ENCODE data around the gene SPPL2B.

DNA sequence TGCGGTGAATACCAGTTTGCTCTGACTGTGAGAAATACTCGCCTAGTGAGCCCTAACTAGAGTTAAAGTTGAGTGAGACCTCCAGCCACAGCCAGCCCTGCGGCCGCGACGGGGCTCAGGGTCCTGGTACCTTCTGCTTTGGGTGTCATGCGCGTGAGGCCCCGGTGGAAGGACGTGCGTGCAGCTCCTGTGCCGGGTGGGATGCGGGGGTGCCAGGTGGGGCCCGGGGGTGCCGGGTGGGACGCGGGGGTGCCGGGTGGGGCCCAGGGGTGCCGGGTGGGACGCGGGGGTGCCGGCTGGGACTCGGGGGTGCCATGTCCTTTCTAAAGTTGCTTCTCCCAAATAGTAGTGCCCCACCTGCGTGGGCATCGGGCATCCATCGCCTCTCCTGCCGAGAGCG lies 23.1 kb downstream of the SPPL2B start:
- TF ChIP-seq, protein P1, sequence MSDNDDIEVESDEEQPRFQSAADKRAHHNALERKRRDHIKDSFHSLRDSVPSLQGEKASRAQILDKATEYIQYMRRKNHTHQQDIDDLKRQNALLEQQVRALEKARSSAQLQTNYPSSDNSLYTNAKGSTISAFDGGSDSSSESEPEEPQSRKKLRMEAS (IDR thresholded peaks at IDR 0.05; ENCODE audit: low read depth) = no peak
- TF ChIP-seq POLR2AphosphoS5 (IDR thresholded peaks at IDR 0.05; ENCODE audit: low read depth, low read length) (no peak), TCF12 (IDR thresholded peaks at IDR 0.05) (no peak), TEAD4 (IDR thresholded peaks at IDR 0.05; ENCODE audit: borderline replicate concordance, insufficient read depth) (no peak)
- TF ChIP-seq, protein P2, sequence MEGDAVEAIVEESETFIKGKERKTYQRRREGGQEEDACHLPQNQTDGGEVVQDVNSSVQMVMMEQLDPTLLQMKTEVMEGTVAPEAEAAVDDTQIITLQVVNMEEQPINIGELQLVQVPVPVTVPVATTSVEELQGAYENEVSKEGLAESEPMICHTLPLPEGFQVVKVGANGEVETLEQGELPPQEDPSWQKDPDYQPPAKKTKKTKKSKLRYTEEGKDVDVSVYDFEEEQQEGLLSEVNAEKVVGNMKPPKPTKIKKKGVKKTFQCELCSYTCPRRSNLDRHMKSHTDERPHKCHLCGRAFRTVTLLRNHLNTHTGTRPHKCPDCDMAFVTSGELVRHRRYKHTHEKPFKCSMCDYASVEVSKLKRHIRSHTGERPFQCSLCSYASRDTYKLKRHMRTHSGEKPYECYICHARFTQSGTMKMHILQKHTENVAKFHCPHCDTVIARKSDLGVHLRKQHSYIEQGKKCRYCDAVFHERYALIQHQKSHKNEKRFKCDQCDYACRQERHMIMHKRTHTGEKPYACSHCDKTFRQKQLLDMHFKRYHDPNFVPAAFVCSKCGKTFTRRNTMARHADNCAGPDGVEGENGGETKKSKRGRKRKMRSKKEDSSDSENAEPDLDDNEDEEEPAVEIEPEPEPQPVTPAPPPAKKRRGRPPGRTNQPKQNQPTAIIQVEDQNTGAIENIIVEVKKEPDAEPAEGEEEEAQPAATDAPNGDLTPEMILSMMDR (IDR thresholded peaks at IDR 0.05) = no peak
